ENCODE measurements around the gene TBC1D12.
"Not testable (repeated sequence)": the region's sequence is repeated elsewhere in the genome, so short reads cannot be mapped to it uniquely, and the experiment has no call there.

Gene TBC1D12

GRCh38 chr10:94549221-94549620 lies 146.9 kb downstream of the TBC1D12 start:
- no peak for DNase-seq

- not testable (repeated sequence) for DNase-seq
Observed at GRCh38 chr10:94567714-94568307, 165.5 kb downstream of the TBC1D12 start.

- no peak for DNase-seq
Observed at GRCh38 chr10:94571081-94571480, 168.7 kb downstream of the TBC1D12 start.

- no peak for DNase-seq
Observed at GRCh38 chr10:94571528-94571927, 169.2 kb downstream of the TBC1D12 start.

GRCh38 chr10:94578790-94579189 lies 176.4 kb downstream of the TBC1D12 start:
- DNase-seq = no peak

DNA sequence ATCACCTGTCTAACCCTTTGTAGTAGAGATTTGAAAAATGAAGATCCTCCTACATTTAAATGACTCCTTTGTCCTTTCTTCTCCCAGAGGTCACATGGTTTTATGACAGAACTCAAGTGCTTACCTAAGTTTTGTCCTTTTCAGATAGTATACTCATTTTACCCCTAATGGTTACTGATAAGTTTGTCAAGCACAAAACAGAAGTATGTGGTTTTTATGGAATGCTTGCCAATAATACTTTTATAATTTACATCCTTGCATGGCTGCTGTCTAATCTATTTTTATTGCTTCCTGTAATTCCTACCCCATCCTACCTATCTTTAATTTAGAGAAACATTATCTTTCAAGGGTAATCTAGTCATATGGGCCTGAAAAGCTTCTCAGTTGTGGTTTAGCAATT lies 180.8 kb downstream of the TBC1D12 start:
- DNase-seq = no peak

Data from AML-193 (cell line).